AG09319 (cell line): ENCODE data around the gene NRG3.

Source experiments
- DNase-seq: peaks from one replicate; pipeline ENCODE4 v3.0.0-alpha.2; 2010; ENCODE audit warnings: low read depth; ENCODE audit errors: extremely low read depth
- CTCF ChIP-seq: IDR thresholded peaks from 2 replicates; pipeline ENCODE4 v1.5.1; 2011; ENCODE audit warnings: low read depth, mild to moderate bottlenecking, inconsistent platforms, low read length, moderate library complexity

Gene NRG3

GRCh38 chr10:81874875-81875466, at the start of gene NRG3:
TSS of gene NRG3 (plus strand) at chr10:81875194.
- TF ChIP-seq CTCF: no peak
- no peak for DNase-seq

- no peak for DNase-seq
These were observed 46.7 kb upstream of the NRG3 start for GRCh38 chr10:81828251-81828650.

DNA sequence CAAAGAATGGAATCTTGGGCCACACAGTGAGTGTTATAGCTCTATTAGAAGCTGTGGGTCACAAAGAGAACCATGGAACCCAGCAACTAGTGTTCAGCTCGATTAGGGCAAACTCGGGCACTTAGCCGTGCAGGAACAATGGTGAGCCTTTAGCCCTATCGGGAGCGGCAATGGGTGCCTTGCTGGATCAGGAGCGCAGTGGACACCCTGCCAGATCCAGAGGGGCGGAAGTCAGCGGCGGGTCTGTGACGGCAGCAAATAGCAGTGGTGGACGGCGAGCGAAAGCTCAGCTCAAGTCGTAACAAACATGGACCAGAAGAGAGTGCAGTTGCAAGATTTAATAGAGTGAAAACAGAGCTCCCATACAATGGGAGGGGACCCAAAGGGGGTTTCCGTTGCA, 43.9 kb upstream of the NRG3 start:
- DNase-seq: no peak
- TF ChIP-seq CTCF: no peak

More at GRCh38 chr10:81828251-81828650, 46.7 kb upstream of the NRG3 start:
- no peak for TF ChIP-seq CTCF

- no peak for TF ChIP-seq CTCF
These were observed 36.0 kb upstream of the NRG3 start for GRCh38 chr10:81838950-81839349.

DNA sequence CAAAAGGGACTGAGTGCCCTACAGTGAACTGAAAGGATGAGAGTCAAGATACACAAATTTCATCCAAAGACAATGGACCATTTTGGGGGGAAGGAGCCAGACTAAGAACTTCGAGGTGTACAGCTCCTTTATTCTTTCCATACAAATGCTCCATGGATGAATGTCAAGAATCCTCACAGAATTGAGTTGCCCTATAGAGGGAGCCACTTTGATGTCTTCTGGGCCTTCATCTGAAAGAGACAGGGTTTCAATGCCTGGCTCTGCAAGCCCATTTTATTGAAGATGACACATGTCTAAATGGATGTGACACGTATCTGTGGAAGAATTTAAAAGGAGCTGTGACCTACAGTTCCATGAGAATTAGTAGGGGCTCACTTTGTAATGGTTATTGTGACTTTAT, 32.0 kb upstream of the NRG3 start:
- DNase-seq: no peak
- no peak for TF ChIP-seq CTCF

More at GRCh38 chr10:81838950-81839349, 36.0 kb upstream of the NRG3 start:
- no peak for DNase-seq

- no peak for TF ChIP-seq CTCF
- DNase-seq: no peak
These were observed 27.3 kb upstream of the NRG3 start for GRCh38 chr10:81847675-81848074.

DNA sequence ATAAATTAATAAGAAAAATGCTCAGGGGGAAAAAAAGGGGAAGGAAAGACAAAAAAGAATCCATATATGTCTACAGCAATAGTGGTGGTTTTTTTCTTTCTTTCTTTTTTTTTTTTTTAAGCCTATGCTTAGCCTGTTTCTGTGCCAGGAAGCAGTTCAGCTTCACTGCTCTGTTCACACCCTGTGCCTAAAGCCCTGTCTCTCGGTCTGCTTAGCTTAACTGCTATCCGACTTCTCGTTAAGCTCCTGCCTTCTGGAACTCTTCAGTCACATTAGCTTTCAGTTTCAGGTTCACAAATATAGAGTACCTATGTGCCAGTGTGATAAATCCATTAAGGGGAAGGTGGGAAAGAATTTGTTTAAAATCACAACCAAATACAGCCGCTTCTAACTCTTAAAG, 26.5 kb upstream of the NRG3 start:
- DNase-seq: no peak
- no peak for TF ChIP-seq CTCF
